DMS114 treated with DMSO at 0.1 percent for 48 hours (cell line): ENCODE data around the gene TAS2R30.
"Not testable (repeated sequence)": the region's sequence is repeated elsewhere in the genome, so short reads cannot be mapped to it uniquely, and the experiment has no call there.

Experiments
- DNase-seq: peaks from one replicate; lab custom pipeline; 2025; ENCODE audit not compliant: unreplicated experiment; lab: John Stamatoyannopoulos, UW

Gene TAS2R30

GRCh38 chr12:11130999-11131398 lies 3.4 kb downstream of the TAS2R30 start:
- DNase-seq, result no peak

GRCh38 chr12:11130382-11130781 lies 4.1 kb downstream of the TAS2R30 start:
- DNase-seq, result no peak

GRCh38 chr12:11114130-11114529 lies 20.3 kb downstream of the TAS2R30 start:
- DNase-seq, result not testable (repeated sequence)

- DNase-seq, result not testable (repeated sequence)
Measured at GRCh38 chr12:11111213-11111612, 23.2 kb downstream of the TAS2R30 start.

GRCh38 chr12:11108862-11109261 lies 25.6 kb downstream of the TAS2R30 start:
- DNase-seq, result no peak

- no peak for DNase-seq
Measured at GRCh38 chr12:11107719-11108118, 26.7 kb downstream of the TAS2R30 start.

GRCh38 chr12:11106288-11106687 lies 28.2 kb downstream of the TAS2R30 start:
- no peak for DNase-seq

- no peak for DNase-seq
Measured at GRCh38 chr12:11105546-11105945, 28.9 kb downstream of the TAS2R30 start.

- DNase-seq, result not testable (repeated sequence)
Measured at GRCh38 chr12:11094910-11095309, 39.5 kb downstream of the TAS2R30 start.

GRCh38 chr12:11092128-11092527 lies 42.3 kb downstream of the TAS2R30 start, which contains the start of gene TAS2R43:
Gene TAS2R43 (minus strand): TSS chr12:11092313. CDS start chr12:11092229, 84 bp downstream.
- no peak for DNase-seq

- no peak for DNase-seq
Measured at GRCh38 chr12:11089246-11089645, 45.2 kb downstream of the TAS2R30 start.

GRCh38 chr12:11085419-11085818 lies 49.0 kb downstream of the TAS2R30 start:
- no peak for DNase-seq
